BJ (cell line): Measurements from ENCODE around the gene ZBTB6. TPM values are rescaled to one million over a fixed set of nuclear protein-coding genes. Genes with fewer than 3 reads are reported as not detected.
A peak's percentile ranks its signal among the peaks of the same experiment; 100 is the strongest.

Experiments
- CTCF ChIA-PET: fragments of 350-600 bp; formaldehyde crosslinking; extraction: SDS; loops from one replicate; lab custom pipeline; 2021; ENCODE audit warnings: antibody characterized with exemption, inconsistent platforms; lab: Yijun Ruan, JAX
- POLR2A ChIA-PET: fragments of 300-600 bp; sonication (Branson Sonifier 250); formaldehyde crosslinking; extraction: SDS; loops from one replicate; lab custom pipeline; 2021; ENCODE audit warnings: antibody characterized with exemption; lab: Charles Lee
- DNase-seq: peaks from one replicate; pipeline ENCODE4 v3.0.0-alpha.2; 2011; ENCODE audit warnings: low read depth
- H3K27me3 ChIP-seq: 2 replicates; pipeline ENCODE4 v1.6.0; 2011; ENCODE audit warnings: low read length; ENCODE audit not compliant: control insufficient read depth, insufficient read depth
- H3K36me3 ChIP-seq: 2 replicates; pipeline ENCODE4 v1.5.1; 2011; ENCODE audit warnings: low read length; ENCODE audit not compliant: control insufficient read depth, insufficient read depth
- H3K4me3 ChIP-seq: 2 replicates; pipeline ENCODE4 v1.5.1; 2011; ENCODE audit warnings: low read depth, mild to moderate bottlenecking, control low read depth, low read length
- polyA plus RNA-seq: library from polyadenylated mRNA; depleted of rRNA; stranded (reverse); fragments of >200 nt; gene quantifications from 2 replicates; pipeline ENCODE4 v1.2.3, GENCODE V29; 2011
- TF ChIP-seq, protein P1 (sequence below): IDR thresholded peaks from 2 replicates; pipeline ENCODE4 v1.5.1; 2011; ENCODE audit warnings: low read depth, mild to moderate bottlenecking, control low read depth, inconsistent platforms, low read length, moderate library complexity; ENCODE audit not compliant: insufficient read depth

ZBTB6 gene
- polyA plus RNA-seq, 1 experiment = 2.5 TPM

GRCh38 chr9:122936464-122936863 lies 23.3 kb upstream of the ZBTB6 start:
- ChIA-PET POLR2A (no interaction called here), CTCF (no interaction called here)
- H3K27me3 ChIP-seq = no peaks in the 10 kb centered on the region
- peaks cover 2% of the 10 kb centered on the region for H3K36me3 ChIP-seq
- no peak for DNase-seq
- TF ChIP-seq, protein P1, sequence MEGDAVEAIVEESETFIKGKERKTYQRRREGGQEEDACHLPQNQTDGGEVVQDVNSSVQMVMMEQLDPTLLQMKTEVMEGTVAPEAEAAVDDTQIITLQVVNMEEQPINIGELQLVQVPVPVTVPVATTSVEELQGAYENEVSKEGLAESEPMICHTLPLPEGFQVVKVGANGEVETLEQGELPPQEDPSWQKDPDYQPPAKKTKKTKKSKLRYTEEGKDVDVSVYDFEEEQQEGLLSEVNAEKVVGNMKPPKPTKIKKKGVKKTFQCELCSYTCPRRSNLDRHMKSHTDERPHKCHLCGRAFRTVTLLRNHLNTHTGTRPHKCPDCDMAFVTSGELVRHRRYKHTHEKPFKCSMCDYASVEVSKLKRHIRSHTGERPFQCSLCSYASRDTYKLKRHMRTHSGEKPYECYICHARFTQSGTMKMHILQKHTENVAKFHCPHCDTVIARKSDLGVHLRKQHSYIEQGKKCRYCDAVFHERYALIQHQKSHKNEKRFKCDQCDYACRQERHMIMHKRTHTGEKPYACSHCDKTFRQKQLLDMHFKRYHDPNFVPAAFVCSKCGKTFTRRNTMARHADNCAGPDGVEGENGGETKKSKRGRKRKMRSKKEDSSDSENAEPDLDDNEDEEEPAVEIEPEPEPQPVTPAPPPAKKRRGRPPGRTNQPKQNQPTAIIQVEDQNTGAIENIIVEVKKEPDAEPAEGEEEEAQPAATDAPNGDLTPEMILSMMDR = no peak
- no peak overlapping the region for H3K4me3 ChIP-seq

GRCh38 chr9:122931226-122932121 lies 18.4 kb upstream of the ZBTB6 start, which contains the start of gene ZBTB26:
Gene ZBTB26, minus strand, starts transcription at chr9:122931512. Its CDS starts 11,578 bp downstream, at chr9:122919934.
- peak; percentile 51 for DNase-seq
- ChIA-PET CTCF (no interaction called here), POLR2A (interaction anchor here (0.6 to 0.9 kb wide), 3 partner anchors 19 to 88 kb away, joined by 5 to 10 read pairs (median 6); no protein-coding TSS in a partner anchor)
- peak within 1 kb of the TSS; percentile 76 for H3K4me3 ChIP-seq
- H3K36me3 ChIP-seq = peaks cover 2% of the 10 kb centered on the region
- TF ChIP-seq, protein P1 = no peak
- H3K27me3 ChIP-seq = no peaks in the 10 kb centered on the region

GRCh38 chr9:122930541-122931225 lies 17.6 kb upstream of the ZBTB6 start:
- CTCF ChIA-PET = interaction anchor here (0.7 kb wide), 1 partner anchor 1270 kb away, joined by 3 read pairs; no protein-coding TSS in a partner anchor
- TF ChIP-seq, protein P1 = no peak
- peak overlapping the region; percentile 76 for H3K4me3 ChIP-seq
- POLR2A ChIA-PET = interaction anchor here (0.6 to 0.9 kb wide), 3 partner anchors 18 to 548 kb away, joined by 4 to 16 read pairs (median 5); no protein-coding TSS in a partner anchor
- H3K27me3 ChIP-seq = no peaks in the 10 kb centered on the region
- no peak for DNase-seq
- no peaks in the 10 kb centered on the region for H3K36me3 ChIP-seq

DNA sequence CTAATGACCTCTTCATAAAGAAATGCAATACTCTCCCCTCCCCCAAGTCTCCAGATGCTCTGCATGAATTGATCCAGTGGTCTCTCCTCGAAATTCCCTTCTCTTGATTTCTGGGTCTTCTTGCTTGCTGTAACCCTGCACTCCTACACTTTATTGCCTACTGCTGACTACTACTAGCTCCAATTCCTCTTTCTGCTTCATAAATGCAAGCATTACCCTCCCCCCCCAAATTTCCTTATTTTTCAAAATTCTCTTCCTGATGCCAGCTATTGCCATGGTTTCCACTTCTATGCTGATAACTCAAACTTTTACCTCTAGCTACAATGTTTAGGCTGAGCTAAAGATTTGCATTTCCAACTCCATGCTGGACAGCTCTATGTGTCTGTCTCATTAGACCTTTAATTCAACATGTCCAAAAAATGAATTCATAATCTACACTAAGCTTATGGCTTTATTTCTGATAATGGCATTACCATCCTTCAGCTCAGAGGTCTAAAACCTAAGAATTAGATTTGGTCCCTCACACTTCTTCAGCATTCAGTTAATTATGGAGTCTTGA lies 16.8 kb upstream of the ZBTB6 start:
- POLR2A ChIA-PET = interaction anchor here (0.6 to 0.7 kb wide), 2 partner anchors 106 to 548 kb away, joined by 4 to 16 read pairs; no protein-coding TSS in a partner anchor
- CTCF ChIA-PET = interaction anchor here (0.7 kb wide), 1 partner anchor 1269 kb away, joined by 3 read pairs; no protein-coding TSS in a partner anchor
- TF ChIP-seq, protein P1 = no peak
- Histone ChIP-seq H3K27me3 (no peaks in the 10 kb centered on the region), H3K4me3 (no peak overlapping the region), H3K36me3 (no peaks in the 10 kb centered on the region)
- DNase-seq = no peak

- H3K4me3 ChIP-seq = no peak overlapping the region
- TF ChIP-seq, protein P1 = no peak
- no peak for DNase-seq
- ChIA-PET POLR2A (no interaction called here), CTCF (no interaction called here)
- peaks cover 2% of the 10 kb centered on the region; the same call in 1 of the 2 replicates for H3K36me3 ChIP-seq
- H3K27me3 ChIP-seq = no peaks in the 10 kb centered on the region
These were observed 10.8 kb upstream of the ZBTB6 start for GRCh38 chr9:122923947-122924346.
